GM21619 (cell line): ENCODE data around the gene LSP1.

ENCODE experiments used
- ATAC-seq: cut with Tn5 transposase; IDR thresholded peaks from one replicate; pipeline ENCODE4 v1.9.1; 2021; ENCODE audit not compliant: unreplicated experiment

The LSP1 gene

DNA sequence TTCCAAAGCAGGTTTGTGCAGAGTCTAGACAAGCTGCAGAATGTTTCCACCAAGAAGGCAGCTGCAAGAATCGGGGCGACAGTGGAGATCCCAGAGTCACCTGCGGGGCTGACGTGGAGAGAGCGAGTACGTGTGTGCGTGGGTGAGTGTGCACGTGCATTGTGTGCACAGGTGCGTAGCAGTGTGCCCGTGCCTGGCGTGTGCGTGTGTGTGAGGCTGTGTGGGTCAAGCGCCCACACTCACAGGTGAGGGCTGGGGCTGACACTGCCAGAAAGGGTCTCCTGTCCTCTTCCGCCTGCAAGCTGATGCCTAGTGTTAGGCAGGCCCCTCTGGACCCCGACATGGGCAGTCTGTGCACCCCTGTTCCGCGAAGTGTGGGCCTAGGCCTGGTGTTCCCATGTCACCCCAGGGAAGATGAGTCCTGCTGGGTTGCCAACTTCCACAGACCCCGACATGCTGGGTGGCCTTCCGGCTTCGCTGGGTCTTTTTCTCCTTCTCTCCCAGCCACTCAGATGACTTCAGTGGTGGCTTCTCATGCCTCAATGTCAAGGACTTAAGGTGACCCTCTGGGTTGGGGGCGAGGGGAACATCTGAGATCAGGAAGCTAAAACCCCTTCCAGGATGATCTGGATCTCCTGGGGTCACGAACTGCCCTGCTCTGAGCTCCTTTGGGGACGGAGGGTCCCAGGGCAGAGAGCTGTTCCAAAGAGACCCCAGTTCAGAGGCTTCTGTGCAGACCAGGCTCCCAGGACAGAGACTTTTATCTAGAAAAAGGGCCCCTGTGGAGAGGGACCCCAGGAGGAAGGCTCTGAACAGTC is 28.5 kb upstream of the LSP1 start:
- ATAC-seq, result no peak

DNA sequence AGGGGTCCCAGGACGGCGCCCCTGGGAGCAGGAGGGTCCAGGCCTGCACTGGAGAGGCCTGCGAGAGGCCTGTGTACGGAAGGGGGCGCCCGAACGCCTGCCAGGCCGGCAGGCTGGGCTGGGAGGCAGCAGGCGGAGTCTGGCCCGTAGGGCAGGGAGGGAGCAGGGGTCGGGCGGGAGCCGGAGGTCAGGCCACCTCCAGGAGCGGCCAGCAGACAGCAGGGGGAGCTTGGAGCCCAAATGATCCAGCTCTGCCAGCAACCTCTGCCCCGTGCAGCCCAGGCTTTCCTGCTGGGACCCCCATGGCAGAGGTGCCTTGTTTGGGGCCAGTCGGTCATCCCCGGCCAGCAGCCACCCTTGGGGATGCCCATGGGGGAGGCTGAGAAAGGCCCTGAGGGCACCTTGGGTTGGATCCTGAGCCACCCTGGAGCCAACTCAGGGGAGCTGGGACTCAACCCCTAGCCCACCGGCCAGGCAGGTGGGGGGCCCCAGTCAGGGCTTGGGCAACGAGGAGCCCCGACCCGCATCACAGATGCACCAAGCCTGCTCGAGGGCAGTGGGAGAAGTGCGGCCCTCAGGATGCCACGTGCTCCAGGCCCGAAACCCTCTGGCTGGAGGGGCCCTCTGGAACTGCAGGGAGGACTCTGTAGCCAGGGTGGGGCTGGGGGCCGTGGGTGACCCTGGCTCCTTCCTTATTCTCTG is 27.7 kb upstream of the LSP1 start:
- no peak for ATAC-seq

DNA sequence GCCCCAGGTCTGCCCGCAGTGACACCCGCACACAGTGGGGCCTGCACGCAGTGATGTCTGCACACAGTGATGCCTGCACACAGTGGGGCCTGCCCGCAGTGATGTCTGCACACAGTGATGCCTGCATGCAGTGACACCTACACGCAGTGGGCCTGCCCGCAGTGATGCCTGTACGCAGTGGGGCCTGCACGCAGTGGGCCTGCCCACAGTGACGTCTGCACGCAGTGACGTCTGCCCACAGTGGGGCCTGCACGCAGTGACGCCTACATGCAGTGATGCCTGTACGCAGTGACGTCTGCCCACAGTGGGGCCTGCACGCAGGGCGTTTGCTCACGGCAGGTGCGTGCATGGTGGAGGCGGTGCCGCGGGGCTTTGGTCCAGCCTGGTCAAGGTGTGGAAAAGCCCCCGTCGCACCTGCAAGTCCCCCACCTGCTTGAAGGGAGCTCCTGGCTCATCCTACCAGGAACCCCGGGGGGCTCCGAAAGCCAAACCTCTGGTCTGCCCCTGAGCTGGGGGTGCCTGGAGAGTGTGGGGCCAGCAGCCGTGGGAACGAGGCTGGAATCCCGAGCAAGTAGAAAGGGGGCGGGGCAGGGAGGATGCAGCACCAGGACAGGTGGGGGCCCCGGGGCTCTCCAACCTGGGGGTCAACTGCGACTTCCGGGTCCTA is 27.0 kb upstream of the LSP1 start:
- no peak for ATAC-seq

DNA sequence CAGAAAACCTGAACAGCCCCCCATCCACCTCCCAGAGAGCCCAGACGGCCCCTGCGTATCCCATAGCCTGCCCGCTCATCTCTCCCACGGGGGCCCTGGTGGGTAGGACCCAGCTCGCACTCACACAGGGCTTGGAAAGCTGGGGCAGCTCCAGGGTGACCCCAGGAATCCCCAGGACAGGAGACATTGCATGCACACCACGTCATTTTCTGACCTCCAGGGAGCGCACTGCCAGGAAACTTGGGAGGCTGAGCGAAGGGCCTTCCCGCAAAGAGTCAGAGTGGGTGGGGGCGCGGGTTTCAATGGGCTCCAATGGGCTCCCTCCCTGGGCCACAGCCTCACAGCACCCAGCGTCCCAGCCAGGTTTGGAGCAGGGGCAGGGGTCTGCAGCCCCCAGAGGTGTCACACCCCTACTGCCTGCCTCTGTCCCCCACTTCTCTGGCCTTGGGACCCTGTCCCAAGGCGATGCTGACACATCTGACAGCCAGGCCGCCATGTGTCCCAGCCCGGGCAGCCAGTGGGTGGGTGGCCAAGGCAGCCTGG is 26.3 kb upstream of the LSP1 start:
- no peak for ATAC-seq

DNA sequence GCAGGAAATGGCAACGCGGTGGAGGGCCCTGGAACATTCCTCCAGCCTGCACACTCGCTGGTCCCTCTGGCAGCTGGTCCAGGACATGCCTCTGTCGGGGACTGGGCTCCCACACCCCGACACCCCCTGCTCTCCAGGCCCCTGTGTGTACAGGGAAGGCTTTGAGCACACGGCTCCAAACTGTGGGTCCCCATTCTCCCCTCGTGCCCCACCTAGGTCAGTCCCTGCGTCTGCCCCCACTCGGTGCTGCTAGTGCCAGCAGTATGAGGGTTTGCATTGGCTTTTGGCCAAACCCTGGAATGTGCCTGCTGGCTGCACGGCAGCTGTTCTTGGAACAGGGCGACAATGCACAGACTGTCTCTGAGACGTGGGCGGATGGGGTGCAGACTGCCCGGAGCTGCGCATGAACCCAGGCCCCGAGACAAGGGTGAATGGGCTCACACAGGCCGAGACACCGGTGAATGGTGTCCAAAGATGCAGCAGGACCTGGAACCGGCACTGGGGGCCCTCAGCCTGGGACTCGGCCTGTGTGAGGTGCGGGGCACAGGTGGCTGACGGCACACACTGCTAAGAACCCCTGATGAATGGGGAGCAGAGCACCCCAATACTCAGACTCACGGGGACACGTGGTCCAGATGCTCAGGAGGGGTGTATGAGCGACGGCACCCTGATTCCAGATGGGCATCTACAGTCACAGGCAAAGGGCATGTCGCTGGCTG is 25.6 kb upstream of the LSP1 start:
- ATAC-seq, result no peak

DNA sequence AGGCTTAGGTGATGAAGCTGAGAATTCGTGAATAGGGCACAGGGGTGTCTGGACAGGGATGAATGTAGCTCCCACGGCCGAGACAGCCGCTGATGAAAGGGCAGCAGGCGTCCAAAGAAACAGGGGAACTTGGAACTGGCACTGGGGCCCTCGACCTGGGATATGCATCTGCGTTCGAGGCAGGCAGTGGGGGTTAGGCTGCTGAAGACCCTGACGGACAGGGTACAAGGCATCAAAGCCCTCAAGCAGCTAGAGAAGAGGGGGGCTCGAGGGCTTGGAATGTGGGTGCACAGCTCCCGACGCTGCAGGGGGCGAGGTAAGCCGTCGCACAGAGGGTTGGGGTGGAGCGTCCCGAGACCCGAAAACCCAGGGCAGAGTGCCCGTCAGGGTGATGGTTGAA is 25.0 kb upstream of the LSP1 start:
- ATAC-seq, result no peak

DNA sequence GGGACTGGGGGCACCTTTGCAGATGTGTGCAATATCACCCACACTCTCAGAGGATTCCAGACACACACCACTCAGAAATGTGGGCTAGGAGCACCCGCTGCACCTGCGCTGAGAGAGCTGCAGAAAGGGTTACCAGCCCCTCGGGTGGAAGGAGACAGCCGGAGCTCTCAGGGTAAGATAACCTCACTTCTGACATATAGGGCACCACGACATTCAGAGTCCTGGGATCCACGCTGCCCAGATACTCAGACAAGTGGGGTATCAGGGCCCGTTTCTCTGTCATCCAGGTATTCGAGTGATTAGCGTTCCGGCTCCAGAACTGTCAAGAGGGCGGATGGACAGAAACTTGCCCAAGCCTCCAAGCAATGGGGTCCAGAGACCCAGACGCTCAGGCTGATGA is 24.3 kb upstream of the LSP1 start:
- no peak for ATAC-seq

DNA sequence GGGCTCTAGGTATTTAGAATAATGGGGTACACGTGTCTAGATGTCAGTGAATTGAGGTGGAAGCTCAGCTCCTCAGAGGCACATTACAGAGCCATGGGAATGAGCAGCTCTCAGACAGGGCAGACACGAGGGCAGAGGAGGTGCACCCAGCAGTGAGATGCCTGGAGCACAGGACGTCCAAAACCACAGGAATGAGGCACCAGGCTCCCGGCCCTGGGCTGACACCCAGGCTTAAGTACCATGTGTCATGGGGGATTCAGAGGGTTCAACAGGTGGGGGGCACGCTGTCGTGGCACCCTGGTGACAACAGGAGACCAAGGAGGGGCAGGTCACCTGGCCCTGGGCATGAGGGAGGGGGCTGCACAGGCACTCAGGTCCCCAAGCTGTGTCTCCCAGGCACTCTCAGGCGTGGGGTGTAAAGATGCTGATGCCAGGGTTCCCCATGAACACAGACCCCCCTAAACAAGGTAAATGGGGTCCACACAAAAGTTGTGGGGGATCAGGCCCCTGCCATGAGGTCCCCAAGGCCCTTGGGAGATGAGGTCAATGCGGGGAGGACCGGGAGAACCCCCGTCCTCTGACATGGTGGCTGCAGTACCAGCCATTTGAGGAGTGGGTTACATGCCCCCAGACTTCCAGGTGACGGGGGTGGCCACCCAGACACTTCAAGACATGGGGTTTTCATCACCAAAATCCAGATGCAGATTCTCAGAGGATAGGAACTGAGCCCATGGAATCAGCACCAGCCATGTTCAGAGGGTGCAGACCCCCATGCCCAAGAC is 23.7 kb upstream of the LSP1 start:
- no peak for ATAC-seq

DNA sequence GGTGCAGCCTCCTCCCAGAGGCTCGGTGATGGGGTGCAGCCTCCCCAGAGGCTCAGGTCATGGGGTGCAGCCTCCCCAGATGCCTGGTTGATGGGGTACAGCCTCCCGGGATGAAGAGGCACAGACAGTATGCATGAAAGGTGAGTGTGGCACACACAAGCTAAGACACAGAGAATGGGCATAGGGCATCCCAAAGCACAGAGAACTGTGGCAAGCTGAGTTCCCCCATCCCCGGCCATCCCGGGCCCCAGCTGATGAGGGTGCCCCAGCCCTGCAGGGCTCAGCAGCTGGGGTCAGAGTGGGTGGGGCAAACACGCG is 22.9 kb upstream of the LSP1 start:
- no peak for ATAC-seq

DNA sequence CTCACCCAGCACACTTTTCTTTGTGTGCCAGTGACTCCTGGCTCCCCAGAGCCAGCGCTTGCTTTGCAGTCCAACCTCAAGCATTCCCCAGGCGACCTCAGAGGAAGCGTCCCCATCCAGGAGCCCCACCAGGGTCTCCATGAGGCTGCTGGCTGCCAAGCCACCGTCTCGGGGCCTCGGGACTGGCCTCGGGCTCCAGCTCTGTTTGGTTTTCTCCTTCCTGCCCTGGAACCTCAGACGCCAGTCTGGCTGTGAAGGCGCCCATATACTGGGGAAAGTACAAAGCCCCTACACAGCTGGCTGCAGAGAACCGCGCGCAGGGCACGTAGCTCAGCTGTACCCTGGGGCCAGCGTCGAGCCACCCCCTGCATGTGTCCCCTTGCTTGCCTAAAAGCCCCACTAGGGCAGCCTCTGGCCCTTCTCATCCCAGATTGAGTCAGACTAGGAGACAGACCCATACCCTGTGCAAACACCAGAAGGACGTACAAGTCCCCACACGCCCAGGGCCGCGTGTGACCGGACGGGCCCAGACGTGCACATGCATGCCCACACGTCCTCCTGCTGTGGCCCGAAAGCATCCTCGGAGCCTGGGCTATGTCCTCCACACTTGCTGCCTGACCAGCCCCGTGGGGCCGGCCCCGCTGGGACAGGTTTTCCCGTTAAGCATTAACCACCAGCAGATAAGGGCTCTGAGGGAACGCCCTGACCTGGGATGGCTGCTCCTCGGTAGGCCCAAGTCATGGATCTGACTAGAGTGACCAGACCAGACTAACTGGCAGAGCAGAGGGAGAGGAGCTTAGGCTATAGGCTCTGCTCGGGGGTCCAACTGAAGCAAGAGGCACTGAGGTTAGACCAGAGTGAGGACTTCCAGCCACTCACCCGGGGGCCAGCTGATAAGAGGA is 22.3 kb upstream of the LSP1 start:
- ATAC-seq, result no peak

DNA sequence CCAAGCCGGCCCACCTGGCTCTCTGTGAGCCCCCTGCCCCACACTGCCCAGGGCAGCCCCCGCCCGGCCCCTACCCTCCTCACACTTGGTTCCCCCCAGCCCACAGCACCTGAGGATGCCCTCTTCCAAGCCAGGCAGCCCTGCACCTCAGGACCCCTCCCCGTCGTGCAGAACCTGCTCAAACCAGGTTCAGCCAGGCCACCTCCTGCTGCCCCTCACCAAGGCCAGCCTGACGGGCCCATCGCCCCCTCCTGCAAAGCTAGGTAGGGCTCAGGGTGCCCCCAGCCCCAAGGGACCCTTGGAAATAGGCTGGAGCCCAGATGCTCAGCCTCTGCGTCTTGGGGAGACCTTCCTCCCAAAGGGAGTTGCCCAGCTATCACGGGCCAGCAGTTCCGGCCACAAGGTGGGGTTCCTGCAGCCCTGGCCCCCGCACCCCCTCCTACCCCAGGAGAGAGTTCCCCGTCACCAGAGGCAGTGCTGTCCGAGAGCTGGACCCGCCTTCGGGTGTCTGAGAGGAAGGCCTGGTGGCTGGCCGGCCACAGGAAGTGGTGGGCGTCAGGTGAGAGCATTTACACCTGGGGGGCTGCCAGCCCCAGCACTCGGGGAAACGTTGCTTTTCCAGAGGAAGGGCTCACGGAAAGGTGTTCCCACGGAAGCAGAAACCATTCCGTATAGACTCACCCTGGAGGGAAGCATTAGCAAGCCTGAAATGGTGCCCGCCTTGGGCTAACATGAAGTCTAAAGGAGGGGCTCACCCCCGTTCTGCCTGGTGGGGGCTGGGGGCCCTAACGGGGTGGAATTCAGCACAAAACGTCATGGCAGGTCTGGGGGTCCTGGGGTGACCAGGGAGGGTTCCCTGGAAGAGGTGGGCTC is 21.3 kb upstream of the LSP1 start:
- ATAC-seq, result no peak

DNA sequence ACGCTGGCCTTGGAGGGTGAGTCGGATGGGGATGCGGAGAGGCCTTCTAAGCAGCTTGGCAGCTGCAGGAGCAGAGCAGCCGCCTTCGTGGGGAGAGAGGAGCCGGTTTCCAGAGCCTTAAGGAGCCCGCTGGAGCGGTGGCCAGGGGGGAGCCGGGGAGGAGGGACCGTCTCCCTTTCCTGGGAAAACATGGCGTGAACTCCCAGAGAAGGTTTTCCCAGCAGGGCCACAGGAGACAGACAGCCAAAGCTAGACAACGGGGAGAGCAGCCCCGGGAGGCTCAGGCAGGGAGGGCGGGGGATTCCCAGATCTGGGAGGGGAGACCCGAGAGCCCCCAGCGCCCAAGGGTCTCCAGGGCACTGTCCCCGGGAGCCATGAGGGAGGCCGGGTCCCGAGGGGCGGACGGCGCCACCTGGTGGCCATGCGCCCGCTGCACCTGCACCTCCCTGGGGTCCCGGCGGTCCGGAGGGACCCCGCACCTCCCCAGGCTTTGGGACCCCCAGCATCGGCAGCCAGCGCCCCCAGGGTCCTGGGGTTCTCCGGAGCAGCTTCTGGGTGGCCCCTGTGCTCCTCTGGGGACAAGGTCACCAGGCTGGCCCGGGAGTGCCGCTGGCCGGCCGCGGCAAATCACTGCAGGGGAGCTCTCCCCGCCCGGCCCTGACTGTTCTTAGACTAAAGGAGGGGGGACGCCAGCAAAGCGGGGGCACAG is 20.5 kb upstream of the LSP1 start:
- ATAC-seq, result no peak

DNA sequence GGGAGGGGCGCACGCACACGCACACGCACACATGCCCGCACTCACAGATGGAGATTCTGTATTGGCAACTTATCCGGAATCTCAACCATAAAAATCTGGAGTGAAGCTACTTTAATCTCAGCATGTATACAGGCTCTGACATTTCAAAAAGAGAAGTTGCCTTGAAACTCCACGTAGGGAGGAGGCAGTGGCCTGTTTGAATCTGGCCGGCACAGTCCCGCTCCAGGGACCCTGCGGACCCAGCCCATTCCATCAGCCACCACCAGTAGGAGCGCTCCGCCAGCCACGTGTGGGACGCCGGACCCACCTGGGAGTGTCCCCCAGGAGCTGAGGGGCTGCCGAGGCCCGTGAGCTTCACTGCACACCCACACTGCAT is 20.0 kb upstream of the LSP1 start:
- ATAC-seq, result no peak

DNA sequence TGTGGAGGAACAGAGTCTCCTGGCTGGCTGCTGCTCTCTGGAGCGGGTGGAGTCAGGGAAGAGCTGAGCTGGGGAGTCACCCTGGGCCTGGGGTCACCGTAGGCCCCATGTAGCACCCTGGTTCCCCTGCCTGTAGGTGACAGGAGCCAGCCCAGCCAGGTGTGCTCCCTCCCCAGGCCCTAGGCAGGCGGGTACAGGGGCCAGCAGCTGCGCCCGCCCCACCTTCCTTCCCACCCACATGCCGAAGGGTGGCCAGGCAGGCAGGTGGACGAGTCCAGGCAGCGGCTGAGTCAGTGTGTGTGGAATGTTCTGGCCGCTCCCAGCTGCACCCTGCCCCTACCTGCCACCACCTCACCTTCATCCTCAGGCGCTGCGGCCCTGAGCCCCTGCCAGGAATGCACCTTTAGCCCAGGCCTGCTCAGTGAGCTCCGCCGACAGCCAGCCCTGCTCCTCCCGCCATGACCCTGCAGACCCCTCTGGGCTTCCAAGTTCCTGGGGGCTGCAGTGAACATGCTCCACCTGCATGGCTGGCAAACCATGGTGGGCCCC is 18.7 kb upstream of the LSP1 start:
- no peak for ATAC-seq

DNA sequence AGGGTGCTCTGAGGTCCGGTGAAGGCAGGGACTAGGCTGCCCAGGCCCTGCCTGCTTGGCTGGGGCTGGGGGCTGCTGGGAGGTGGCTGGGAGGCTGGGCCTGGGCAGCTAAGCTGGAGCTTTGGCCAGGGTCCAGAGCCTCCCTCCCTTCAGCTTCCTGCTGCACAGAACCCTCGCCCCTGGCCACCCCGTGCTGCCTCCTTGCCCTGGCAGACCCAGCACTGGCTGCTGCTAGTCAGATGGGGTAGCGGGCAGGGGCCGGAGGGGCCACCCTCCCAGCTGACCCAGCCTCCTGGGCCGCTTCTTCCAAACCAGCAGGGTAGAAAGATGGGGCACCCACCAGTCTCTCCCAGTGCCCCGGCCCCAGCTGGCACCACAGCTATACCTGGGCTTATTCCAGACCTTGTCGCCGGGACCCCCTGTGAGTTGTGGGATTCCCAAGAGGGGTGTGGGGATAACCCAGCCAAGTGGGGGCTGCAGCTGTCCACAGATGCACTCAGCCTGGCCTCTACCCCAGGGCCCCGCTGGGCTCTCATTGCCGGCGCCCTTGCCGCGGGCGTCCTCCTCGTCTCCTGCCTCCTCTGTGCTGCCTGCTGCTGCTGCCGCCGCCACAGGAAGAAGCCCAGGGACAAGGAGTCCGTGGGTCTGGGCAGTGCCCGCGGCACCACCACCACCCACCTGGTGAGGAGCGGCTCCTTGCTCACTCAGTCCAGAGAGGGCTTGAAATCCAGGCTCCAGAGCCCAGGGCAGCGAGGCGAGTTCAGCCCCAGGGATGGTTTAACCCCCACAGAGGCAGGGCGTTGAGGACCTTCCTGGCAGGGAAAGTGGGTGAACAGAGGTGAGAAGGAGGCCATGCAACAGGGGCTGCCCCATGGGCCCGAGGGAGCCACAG is 17.9 kb upstream of the LSP1 start, which contains the start of gene SYT8:
SYT8 (plus strand) TSS at position 212 of the 892 bp plus-strand sequence; CDS start at position 328, 116 bp downstream.
- no peak for ATAC-seq

DNA sequence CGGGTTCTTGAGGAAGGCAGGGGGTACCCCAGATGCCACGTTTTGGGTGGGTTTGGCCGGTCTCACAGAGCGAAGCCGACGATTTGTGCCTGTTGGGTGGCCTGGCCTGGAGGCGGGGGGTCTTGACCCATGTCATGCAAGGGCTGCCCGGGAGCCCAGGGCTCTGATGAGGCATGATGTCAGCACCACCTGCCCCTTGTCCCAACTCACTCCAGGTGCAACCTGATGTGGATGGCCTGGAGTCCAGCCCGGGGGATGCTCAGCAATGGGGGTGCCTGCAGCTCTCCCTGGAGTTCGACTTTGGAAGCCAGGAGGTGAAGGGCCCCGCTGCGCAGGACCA is 17.2 kb upstream of the LSP1 start:
- ATAC-seq, result no peak
